ENCODE measurements around the gene HEXD. TPM values are rescaled to one million over a fixed set of nuclear protein-coding genes. Genes with fewer than 3 reads are reported as not detected.
"Not testable (repeated sequence)": the region's sequence is repeated elsewhere in the genome, so short reads cannot be mapped to it uniquely, and the experiment has no call there.

Gene HEXD
- total and polyA plus RNA-seq, 12 donors, result 8.9 to 292 (median 43.8) TPM

- H3K4me3 ChIP-seq, result no peak overlapping the region
- DNase-seq, result no peak
- H3K9me3 ChIP-seq (replicated peaks in 1 of 3), result no peaks in the 10 kb centered on the region
- peaks cover 0 to 17% of the 10 kb centered on the region in 2 donors for H3K36me3 ChIP-seq (replicated peaks in 1 of 2)
- peaks cover 0 to 4% of the 10 kb centered on the region in 2 donors for H3K4me1 ChIP-seq (replicated peaks in 1 of 2)
- no peaks in the 10 kb centered on the region for H3K27me3 ChIP-seq
- no peak overlapping the region for H3K27ac ChIP-seq
- intact Hi-C loops (cut with DNase I), result no loop called here
- TF ChIP-seq, protein P1, sequence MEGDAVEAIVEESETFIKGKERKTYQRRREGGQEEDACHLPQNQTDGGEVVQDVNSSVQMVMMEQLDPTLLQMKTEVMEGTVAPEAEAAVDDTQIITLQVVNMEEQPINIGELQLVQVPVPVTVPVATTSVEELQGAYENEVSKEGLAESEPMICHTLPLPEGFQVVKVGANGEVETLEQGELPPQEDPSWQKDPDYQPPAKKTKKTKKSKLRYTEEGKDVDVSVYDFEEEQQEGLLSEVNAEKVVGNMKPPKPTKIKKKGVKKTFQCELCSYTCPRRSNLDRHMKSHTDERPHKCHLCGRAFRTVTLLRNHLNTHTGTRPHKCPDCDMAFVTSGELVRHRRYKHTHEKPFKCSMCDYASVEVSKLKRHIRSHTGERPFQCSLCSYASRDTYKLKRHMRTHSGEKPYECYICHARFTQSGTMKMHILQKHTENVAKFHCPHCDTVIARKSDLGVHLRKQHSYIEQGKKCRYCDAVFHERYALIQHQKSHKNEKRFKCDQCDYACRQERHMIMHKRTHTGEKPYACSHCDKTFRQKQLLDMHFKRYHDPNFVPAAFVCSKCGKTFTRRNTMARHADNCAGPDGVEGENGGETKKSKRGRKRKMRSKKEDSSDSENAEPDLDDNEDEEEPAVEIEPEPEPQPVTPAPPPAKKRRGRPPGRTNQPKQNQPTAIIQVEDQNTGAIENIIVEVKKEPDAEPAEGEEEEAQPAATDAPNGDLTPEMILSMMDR (IDR thresholded peaks at IDR 0.05), result no peak
- no peak for TF ChIP-seq POLR2A (IDR thresholded peaks at IDR 0.05)
- WGBS, 4 donors, result 83 to 93% (median 89%) methylated on average over 15 of the region's 15 CpGs
Observed at GRCh38 chr17:82408288-82408937, 9.7 kb upstream of the HEXD start.

DNA sequence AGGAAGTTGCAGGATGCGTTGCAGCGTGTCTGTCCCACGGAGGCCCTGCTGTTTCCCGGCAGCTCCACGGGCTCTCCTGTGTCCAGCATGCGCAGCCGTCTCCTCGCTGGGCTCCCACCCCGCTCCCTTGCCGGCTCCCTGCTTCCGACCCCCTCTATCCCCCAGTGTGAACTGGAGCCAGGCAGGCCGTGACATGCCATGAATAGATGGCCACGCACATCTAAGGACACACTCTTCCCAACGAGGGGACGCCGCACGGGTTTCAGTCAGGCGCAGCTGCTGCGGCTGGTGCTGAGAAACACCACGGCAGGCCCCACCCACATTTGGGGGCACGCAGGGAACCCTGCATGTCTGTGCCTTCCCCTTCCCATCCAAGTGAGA lies 9.2 kb upstream of the HEXD start:
- Histone ChIP-seq H3K27me3 (no peaks in the 10 kb centered on the region), H3K4me3 (no peak overlapping the region), H3K36me3 (replicated peaks in 1 of 2) (peaks cover 0 to 14% of the 10 kb centered on the region in 2 donors), H3K4me1 (replicated peaks in 1 of 2) (peaks cover 0 to 4% of the 10 kb centered on the region in 2 donors), H3K9me3 (replicated peaks in 1 of 3) (no peaks in the 10 kb centered on the region), H3K27ac (no peak overlapping the region)
- DNase-seq, result no peak
- WGBS, 4 donors, result 92 to 95% (median 95%) methylated on average over 10 to 21 of the region's 21 CpGs
- intact Hi-C loops (cut with DNase I), result no loop called here
- TF ChIP-seq, protein P1 (IDR thresholded peaks at IDR 0.05), result no peak
- TF ChIP-seq POLR2A (IDR thresholded peaks at IDR 0.05), result no peak

DNA sequence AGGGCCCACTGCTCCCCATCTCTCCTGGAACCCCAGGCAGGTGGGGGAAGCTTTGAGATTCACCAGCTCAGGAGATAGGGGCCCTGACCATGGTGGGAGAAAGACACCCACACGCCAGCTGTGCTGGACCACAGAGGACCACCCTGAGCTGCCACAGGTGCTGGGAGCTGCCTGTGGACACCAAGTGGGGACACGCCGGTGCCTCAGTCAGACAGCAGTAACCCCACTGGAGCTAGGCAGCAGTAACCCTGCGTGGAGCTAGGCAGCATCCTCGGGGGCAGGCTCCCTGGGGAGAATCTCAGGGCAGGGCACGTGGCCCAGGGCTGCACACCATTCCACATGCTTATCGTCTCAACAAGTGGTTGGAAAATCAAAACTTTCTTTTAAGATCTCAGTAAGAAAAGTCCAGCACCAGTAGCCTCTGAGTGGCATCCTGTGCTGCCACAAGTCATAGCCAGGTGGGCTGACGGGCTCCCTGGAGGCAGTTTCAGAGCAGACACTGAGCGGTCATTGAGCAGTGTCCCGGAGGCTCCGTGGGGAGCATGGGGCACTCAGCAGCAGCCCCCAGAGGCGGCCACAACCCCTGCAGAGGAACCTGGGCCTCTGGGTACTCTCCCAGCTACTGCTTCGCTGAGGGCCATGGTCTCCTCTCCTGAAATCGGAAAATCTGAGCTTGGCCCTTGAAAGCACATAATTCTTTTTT lies 8.0 kb upstream of the HEXD start:
- peaks cover 0 to 10% of the 10 kb centered on the region in 2 donors for H3K36me3 ChIP-seq (replicated peaks in 1 of 2)
- WGBS, 4 donors, result 93 to 97% (median 94%) methylated on average over 6 to 14 of the region's 14 CpGs
- peaks cover 0 to 12% of the 10 kb centered on the region in 2 donors for H3K4me1 ChIP-seq (replicated peaks in 1 of 2)
- H3K27ac ChIP-seq, result no peak overlapping the region
- intact Hi-C loops (cut with DNase I), result loop anchor here in 1 of 2 donors (5.0 kb wide), 1 partner anchor 58 kb away; no protein-coding TSS in a partner anchor
- no peaks in the 10 kb centered on the region for H3K27me3 ChIP-seq
- no peak overlapping the region for H3K4me3 ChIP-seq
- no peak for TF ChIP-seq POLR2A (IDR thresholded peaks at IDR 0.05)
- TF ChIP-seq, protein P1 (IDR thresholded peaks at IDR 0.05), result no peak
- no peak for DNase-seq
- H3K9me3 ChIP-seq (replicated peaks in 1 of 3), result no peaks in the 10 kb centered on the region

DNA sequence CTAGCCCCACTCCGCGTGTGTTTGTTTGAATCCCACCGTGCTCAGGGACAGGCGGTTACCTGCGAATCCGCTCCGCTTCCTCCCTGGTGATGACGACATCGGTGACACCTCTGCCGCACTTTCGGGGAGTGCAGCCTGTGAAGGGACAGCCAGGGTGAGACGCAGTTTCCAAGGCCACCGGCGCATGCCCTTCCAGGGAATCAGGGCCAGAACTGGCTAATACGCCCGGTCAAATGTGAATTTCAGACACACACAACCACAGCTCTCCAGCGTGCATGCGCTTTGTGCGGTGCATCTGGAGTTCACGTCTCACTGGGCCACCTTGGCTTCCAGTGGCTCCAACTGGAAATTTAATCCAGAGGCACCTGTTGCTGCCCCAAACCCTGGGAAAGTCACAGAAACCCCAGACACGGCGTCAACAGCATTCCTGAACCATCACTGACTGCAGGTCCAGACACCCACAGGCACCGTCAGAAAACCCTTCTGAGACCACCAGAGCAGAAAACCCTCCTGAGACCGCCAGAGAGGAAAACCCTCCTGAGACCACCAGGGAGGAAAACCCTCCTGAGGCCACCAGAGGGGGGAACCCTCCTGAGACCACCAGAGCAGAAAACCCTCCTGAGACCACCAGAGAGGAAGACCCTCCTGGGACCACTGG lies 6.6 kb upstream of the HEXD start:
- WGBS, 4 donors, result 89 to 97% (median 94%) methylated on average over 21 to 24 of the region's 24 CpGs
- Histone ChIP-seq H3K4me1 (replicated peaks in 1 of 2) (peaks cover 0 to 12% of the 10 kb centered on the region in 2 donors), H3K4me3 (no peak overlapping the region), H3K9me3 (replicated peaks in 1 of 3) (no peaks in the 10 kb centered on the region), H3K27me3 (no peaks in the 10 kb centered on the region), H3K36me3 (replicated peaks in 1 of 2) (peaks cover 0 to 10% of the 10 kb centered on the region in 2 donors), H3K27ac (no peak overlapping the region)
- intact Hi-C loops (cut with DNase I), result loop anchor here in 1 of 2 donors (5.0 kb wide), 1 partner anchor 59 kb away; no protein-coding TSS in a partner anchor
- no peak for DNase-seq
- TF ChIP-seq, protein P1 (IDR thresholded peaks at IDR 0.05), result no peak
- no peak for TF ChIP-seq POLR2A (IDR thresholded peaks at IDR 0.05)

DNA sequence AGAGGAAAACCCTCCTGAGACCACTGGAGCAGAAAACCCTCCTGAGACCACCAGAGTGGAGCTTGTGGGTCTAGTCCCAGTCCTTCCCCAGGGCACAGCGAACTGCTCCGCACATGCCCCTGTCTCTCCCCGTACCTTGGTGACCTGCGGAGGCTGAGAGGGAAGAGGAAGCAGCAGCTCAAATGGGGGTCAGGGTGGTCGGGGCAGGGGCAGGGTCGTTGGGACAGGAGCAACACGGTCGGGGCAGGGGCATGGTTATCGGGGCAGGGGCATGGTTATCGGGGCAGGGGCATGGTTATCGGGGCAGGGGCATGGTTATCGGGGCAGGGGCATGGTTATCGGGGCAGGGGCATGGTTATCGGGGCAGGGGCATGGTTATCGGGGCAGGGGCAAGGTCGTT lies 6.1 kb upstream of the HEXD start:
- 77 to 85% (median 82%) methylated on average over 6 to 16 of the region's 16 CpGs for WGBS, 4 donors
- intact Hi-C loops (cut with DNase I), result loop anchor here in 1 of 2 donors (5.0 kb wide), 1 partner anchor 60 kb away; no protein-coding TSS in a partner anchor
- not testable (repeated sequence) for DNase-seq; H3K27ac ChIP-seq; H3K4me3 ChIP-seq; H3K9me3 ChIP-seq (replicated peaks in 1 of 3); H3K27me3 ChIP-seq
- Histone ChIP-seq H3K4me1 (replicated peaks in 1 of 2) (peaks cover 0 to 12% of the 10 kb centered on the region in 2 donors), H3K36me3 (replicated peaks in 1 of 2) (peaks cover 0 to 10% of the 10 kb centered on the region in 2 donors)
